HG03558 (cell line): ENCODE results near the gene MTX1.
"Not testable (repeated sequence)": the region's sequence is repeated elsewhere in the genome, so short reads cannot be mapped to it uniquely, and the experiment has no call there.

Experiments
- ATAC-seq: cut with Tn5 transposase; IDR thresholded peaks from one replicate; pipeline ENCODE4 v1.9.1; 2021; ENCODE audit warnings: moderate number of reproducible peaks; ENCODE audit not compliant: unreplicated experiment; ENCODE audit errors: extremely low read depth

The MTX1 gene

GRCh38 chr1:155232001-155232978 is 23.8 kb downstream of the MTX1 start:
- ATAC-seq, result not testable (repeated sequence)

GRCh38 chr1:155233502-155233901 is 25.0 kb downstream of the MTX1 start:
- not testable (repeated sequence) for ATAC-seq

GRCh38 chr1:155235375-155235774 is 26.9 kb downstream of the MTX1 start:
- not testable (repeated sequence) for ATAC-seq

GRCh38 chr1:155236451-155236850 is 28.0 kb downstream of the MTX1 start:
- no peak for ATAC-seq

- ATAC-seq, result no peak
Measured at GRCh38 chr1:155241069-155241679, 32.7 kb downstream of the MTX1 start.

GRCh38 chr1:155241841-155242264 is 33.4 kb downstream of the MTX1 start:
- ATAC-seq, result no peak

GRCh38 chr1:155242805-155243358 is 34.4 kb downstream of the MTX1 start:
- ATAC-seq, result no peak

GRCh38 chr1:155244368-155245162 is 36.1 kb downstream of the MTX1 start:
- ATAC-seq, result peak; percentile 66

GRCh38 chr1:155245163-155245524 is 36.6 kb downstream of the MTX1 start:
- no peak for ATAC-seq

GRCh38 chr1:155246796-155247195 is 38.3 kb downstream of the MTX1 start:
- ATAC-seq, result not testable (repeated sequence)

- no peak for ATAC-seq
Measured at GRCh38 chr1:155247667-155248553, 39.4 kb downstream of the MTX1 start.

GRCh38 chr1:155250246-155250632 is 41.7 kb downstream of the MTX1 start:
- ATAC-seq, result no peak

- no peak for ATAC-seq
Measured at GRCh38 chr1:155250633-155251449, 42.3 kb downstream of the MTX1 start.

GRCh38 chr1:155251566-155251965 is 43.1 kb downstream of the MTX1 start:
- ATAC-seq, result no peak

- no peak for ATAC-seq
Measured at GRCh38 chr1:155253208-155253607, 44.7 kb downstream of the MTX1 start.

GRCh38 chr1:155253797-155254196 is 45.3 kb downstream of the MTX1 start:
- ATAC-seq, result no peak

GRCh38 chr1:155254228-155254713 is 45.8 kb downstream of the MTX1 start:
- ATAC-seq, result no peak

- no peak for ATAC-seq
Measured at GRCh38 chr1:155254714-155255242, 46.3 kb downstream of the MTX1 start.
